ENCODE measurements around the gene SCRN2.

DNA sequence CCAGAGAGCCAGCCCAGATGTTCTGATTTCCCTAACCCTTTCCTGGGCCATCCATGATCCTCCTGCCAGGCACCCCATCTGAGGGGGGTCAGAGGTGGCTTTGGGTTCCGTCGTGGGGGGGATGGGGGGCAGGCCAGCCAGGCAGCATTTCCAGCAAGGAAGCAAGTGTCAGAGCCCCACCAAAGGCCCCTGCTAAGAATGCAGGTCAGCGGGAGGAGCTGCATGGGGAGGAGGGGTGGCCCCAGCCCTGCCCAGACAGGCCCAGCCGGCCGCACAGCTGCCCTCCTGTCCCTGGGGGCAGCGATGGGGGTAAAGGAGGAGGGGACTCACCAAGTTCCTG, 2.3 kb upstream of the SCRN2 start:
- TF ChIP-seq, protein P1, sequence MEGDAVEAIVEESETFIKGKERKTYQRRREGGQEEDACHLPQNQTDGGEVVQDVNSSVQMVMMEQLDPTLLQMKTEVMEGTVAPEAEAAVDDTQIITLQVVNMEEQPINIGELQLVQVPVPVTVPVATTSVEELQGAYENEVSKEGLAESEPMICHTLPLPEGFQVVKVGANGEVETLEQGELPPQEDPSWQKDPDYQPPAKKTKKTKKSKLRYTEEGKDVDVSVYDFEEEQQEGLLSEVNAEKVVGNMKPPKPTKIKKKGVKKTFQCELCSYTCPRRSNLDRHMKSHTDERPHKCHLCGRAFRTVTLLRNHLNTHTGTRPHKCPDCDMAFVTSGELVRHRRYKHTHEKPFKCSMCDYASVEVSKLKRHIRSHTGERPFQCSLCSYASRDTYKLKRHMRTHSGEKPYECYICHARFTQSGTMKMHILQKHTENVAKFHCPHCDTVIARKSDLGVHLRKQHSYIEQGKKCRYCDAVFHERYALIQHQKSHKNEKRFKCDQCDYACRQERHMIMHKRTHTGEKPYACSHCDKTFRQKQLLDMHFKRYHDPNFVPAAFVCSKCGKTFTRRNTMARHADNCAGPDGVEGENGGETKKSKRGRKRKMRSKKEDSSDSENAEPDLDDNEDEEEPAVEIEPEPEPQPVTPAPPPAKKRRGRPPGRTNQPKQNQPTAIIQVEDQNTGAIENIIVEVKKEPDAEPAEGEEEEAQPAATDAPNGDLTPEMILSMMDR (IDR thresholded peaks at IDR 0.05), result no peak
- no peak for TF ChIP-seq POLR2A (IDR thresholded peaks at IDR 0.05)
